GM12892 (cell line): Measurements from ENCODE around the gene UBA3.

Source experiments
- POLR2A ChIP-seq: IDR thresholded peaks from 2 replicates; pipeline ENCODE4 v1.6.1; 2011; ENCODE audit warnings: low read depth, low read length, control low read depth
- POLR2AphosphoS5 ChIP-seq: IDR thresholded peaks from 2 replicates; pipeline ENCODE4 v1.6.1; 2011; ENCODE audit warnings: low read depth, low read length, control low read depth

- TF ChIP-seq POLR2A (no peak), POLR2AphosphoS5 (no peak)
These were observed 59.3 kb downstream of the UBA3 start for GRCh38 chr3:69020857-69021256.
